Gastroesophageal sphincter (tissue), 4 donors: ENCODE measurements around the gene PIAS1. TPM values are rescaled to one million over a fixed set of nuclear protein-coding genes. Genes with fewer than 3 reads are reported as not detected.

ENCODE experiments used
- ATAC-seq: fragments of 150-250 bp; one replicate; pipeline ENCODE4 v1.9.1; 2016; ENCODE audit warnings: mild to moderate bottlenecking, moderate library complexity
- H3K27ac ChIP-seq, 4 donors: fragments of 200-600 bp; sonication (generic) in 3 of 4; 1 replicate in 3 of 4; 2 replicates in 1 of 4; pipeline ENCODE4 v1.5.1; 2016 to 2019
- H3K27me3 ChIP-seq: fragments of 200-600 bp; sonication (generic); one replicate; pipeline ENCODE4 v1.5.1; 2019
- H3K36me3 ChIP-seq, 2 donors: fragments of 200-600 bp; sonication (generic); one replicate each; pipeline ENCODE4 v1.5.1; 2019; ENCODE audit warnings: control low read depth in 1 of 2
- H3K4me1 ChIP-seq, 3 donors: fragments of 200-600 bp; sonication (generic); 1 replicate in 2 of 3; 2 replicates in 1 of 3; pipeline ENCODE4 v1.5.1; 2016 to 2019; ENCODE audit warnings: control low read depth in 2 of 3
- H3K4me3 ChIP-seq, 2 donors: fragments of 200-600 bp; sonication (generic); one replicate each; pipeline ENCODE4 v1.5.1; 2019; ENCODE audit warnings: mild to moderate bottlenecking in 1 of 2, moderate library complexity in 1 of 2
- H3K9me3 ChIP-seq, 3 donors: fragments of 200-600 bp; sonication (generic); one replicate each; pipeline ENCODE4 v1.5.1; 2017 to 2019; ENCODE audit warnings: control low read depth in 2 of 3
- CTCF ChIP-seq, 4 experiments: fragments of 200-600 bp in 2 of 4; fragments of 450-650 bp in 2 of 4; sonication (generic) in 1 of 4; IDR thresholded peaks; one replicate each; pipeline ENCODE4 v1.5.1; 2017 to 2019; ENCODE audit warnings: antibody characterized with exemption in 4 of 4, mild to moderate bottlenecking in 2 of 4, moderate library complexity in 2 of 4
- EP300 ChIP-seq: sonication (generic); formaldehyde crosslinking; IDR thresholded peaks from one replicate; pipeline ENCODE4 v1.6.1; 2017; ENCODE audit warnings: antibody characterized with exemption, mild to moderate bottlenecking
- POLR2A ChIP-seq, 2 donors: fragments of 450-650 bp; IDR thresholded peaks; one replicate each; pipeline ENCODE4 v1.6.1; 2017; ENCODE audit warnings: antibody characterized with exemption in 2 of 2, mild to moderate bottlenecking in 2 of 2, moderate library complexity in 1 of 2
- POLR2AphosphoS5 ChIP-seq: sonication (generic); formaldehyde crosslinking; IDR thresholded peaks from one replicate; pipeline ENCODE4 v1.6.1; 2017; ENCODE audit warnings: antibody characterized with exemption
- WGBS, 2 donors: methylation state at CpG; one replicate each; pipeline ENCODE4 v1.1.5; 2018; ENCODE audit warnings: low coverage in 1 of 2; 5-methylcytosine and 5-hydroxymethylcytosine counted together
- total RNA-seq, 4 donors: library from RNA; depleted of rRNA; stranded (reverse); fragments of >200 nt; gene quantifications; one replicate each; pipeline ENCODE4 v1.1.0, GENCODE V29; 2016

PIAS1 gene
- total RNA-seq, 4 donors from 2014 or later: 26.6 to 101 (median 48.9) TPM

DNA sequence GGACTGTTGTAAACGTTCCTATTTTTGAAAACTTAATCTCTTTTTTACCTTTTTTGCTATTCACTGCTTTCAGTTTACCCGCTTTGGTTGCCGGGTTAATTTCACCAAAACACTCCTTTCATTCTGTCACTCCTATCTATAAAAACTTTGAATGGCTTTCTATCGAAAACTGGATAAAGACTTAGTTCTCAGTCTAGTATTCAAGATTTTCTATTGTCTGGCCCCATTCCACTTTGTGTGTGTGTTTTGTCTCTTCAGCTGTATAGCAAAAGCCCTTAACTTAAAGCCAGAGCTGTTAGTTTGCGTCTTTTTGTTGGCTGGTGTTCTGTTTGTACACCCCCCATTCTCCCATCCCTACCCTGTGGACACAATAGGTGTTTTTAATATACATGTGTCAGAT, 7.5 kb downstream of the PIAS1 start:
- no peak overlapping the region for H3K27ac ChIP-seq
- no peak for TF ChIP-seq POLR2AphosphoS5
- TF ChIP-seq POLR2A (IDR thresholded peaks at IDR 0.05): no peak
- no peak for TF ChIP-seq CTCF (IDR thresholded peaks at IDR 0.05)
- TF ChIP-seq EP300: no peak
- no peaks in the 10 kb centered on the region for H3K27me3 ChIP-seq
- 79 to 81% methylated on average over 5 of the region's 5 CpGs for WGBS, 2 donors
- H3K4me1 ChIP-seq: peaks cover 10 to 91% (median 14%) of the 10 kb centered on the region in 3 donors
- no peak for ATAC-seq
- H3K9me3 ChIP-seq: no peaks in the 10 kb centered on the region
- H3K4me3 ChIP-seq: no peak overlapping the region
- peaks cover 0 to 5% of the 10 kb centered on the region in 2 donors for H3K36me3 ChIP-seq

- 64 to 89% methylated on average over 3 of the region's 3 CpGs for WGBS, 2 donors
- Histone ChIP-seq H3K4me1 (peaks cover 6 to 91% (median 14%) of the 10 kb centered on the region in 3 donors), H3K27me3 (no peaks in the 10 kb centered on the region), H3K4me3 (no peak overlapping the region), H3K36me3 (peaks cover 0 to 6% of the 10 kb centered on the region in 2 donors), H3K27ac (no peak overlapping the region), H3K9me3 (no peaks in the 10 kb centered on the region)
- no peak for TF ChIP-seq CTCF (IDR thresholded peaks at IDR 0.05)
- no peak for TF ChIP-seq POLR2A (IDR thresholded peaks at IDR 0.05)
- no peak for TF ChIP-seq EP300
- TF ChIP-seq POLR2AphosphoS5: no peak
- ATAC-seq: no peak
Observed at GRCh38 chr15:68062214-68062613, 8.1 kb downstream of the PIAS1 start.

DNA sequence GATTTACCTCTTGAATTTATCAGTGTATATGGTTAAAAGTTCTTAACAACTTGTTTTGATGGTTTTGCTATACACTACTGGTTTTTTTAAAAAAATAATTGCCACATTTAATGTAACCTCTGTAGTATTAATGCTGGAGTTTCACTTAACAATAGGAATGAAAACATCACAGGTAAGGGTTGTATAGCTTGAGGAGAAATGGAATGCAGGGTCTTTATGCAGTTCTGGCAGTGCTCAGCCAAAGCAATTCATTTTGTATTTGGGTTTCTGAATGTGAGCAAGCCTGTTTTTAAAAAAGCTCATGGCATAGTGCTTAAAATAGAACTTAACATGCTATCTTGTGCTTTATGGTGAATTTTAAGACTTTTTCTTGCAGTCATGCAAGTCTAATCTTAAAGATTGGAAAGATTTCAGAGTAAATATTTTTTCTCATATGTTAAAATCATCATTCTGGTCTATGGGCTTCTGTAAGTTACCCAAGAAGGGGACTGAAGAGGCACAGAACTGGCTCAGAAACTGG, 8.9 kb downstream of the PIAS1 start:
- Histone ChIP-seq H3K9me3 (no peaks in the 10 kb centered on the region), H3K36me3 (peaks cover 0 to 6% of the 10 kb centered on the region in 2 donors), H3K4me1 (peaks cover 6 to 83% (median 14%) of the 10 kb centered on the region in 3 donors), H3K27ac (no peak overlapping the region), H3K27me3 (no peaks in the 10 kb centered on the region), H3K4me3 (no peak overlapping the region)
- no peak for ATAC-seq
- TF ChIP-seq CTCF (IDR thresholded peaks at IDR 0.05): no peak
- TF ChIP-seq EP300: no peak

- no peak for ATAC-seq
- no peaks in the 10 kb centered on the region for H3K27me3 ChIP-seq
- no peak overlapping the region for H3K27ac ChIP-seq
- H3K4me3 ChIP-seq: no peak overlapping the region
- no peaks in the 10 kb centered on the region for H3K9me3 ChIP-seq
- WGBS, 2 donors: 78 to 87% methylated on average over 3 of the region's 3 CpGs
- H3K36me3 ChIP-seq: peaks cover 0 to 11% of the 10 kb centered on the region in 2 donors
- TF ChIP-seq POLR2AphosphoS5: no peak
- no peak for TF ChIP-seq CTCF (IDR thresholded peaks at IDR 0.05)
- no peak for TF ChIP-seq EP300
- TF ChIP-seq POLR2A (IDR thresholded peaks at IDR 0.05): no peak
- H3K4me1 ChIP-seq: peaks cover 6 to 78% (median 14%) of the 10 kb centered on the region in 3 donors
Observed at GRCh38 chr15:68063606-68064005, 9.5 kb downstream of the PIAS1 start.

DNA sequence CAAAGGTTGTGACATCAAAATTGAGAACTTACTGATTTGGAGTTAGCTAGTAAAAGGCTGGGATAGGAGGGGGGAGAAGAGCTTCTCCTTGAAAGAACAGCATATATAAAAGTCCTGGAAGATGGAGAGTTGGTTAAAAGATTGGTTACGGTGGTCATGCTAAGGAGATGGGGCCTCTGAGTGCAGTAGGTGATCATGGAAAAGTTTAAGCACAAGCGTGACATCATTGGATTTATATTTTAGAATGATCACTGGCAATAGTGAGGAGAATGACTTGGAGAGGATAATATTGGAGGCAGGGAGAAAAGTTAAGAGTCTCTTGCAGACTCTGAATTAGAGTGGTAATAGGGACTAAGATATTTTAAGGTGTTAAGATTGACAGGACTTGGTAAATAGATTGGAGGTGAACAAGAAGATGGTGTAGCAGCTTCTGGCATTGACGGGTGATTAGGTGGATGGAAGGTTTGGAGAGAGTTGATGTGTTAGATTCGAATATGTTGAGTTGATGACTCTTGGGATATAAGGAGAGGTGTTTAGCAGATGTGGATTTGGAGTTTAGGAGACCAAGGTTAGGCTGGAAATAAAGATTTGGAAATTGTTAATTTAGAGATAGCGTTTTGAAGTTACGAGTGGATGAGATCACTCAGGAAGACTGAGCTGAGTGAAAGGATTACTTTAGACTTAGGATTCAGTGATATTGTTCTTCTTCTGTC, 19.6 kb downstream of the PIAS1 start:
- Histone ChIP-seq H3K36me3 (no peaks in the 10 kb centered on the region), H3K27me3 (no peaks in the 10 kb centered on the region), H3K27ac (no peak overlapping the region), H3K9me3 (no peaks in the 10 kb centered on the region), H3K4me3 (no peak overlapping the region), H3K4me1 (peaks cover 5 to 65% (median 8%) of the 10 kb centered on the region in 3 donors)
- WGBS, 2 donors: 80 to 84% methylated on average over 6 of the region's 6 CpGs
- TF ChIP-seq POLR2AphosphoS5: no peak
- TF ChIP-seq POLR2A (IDR thresholded peaks at IDR 0.05): no peak
- no peak for TF ChIP-seq EP300
- no peak for TF ChIP-seq CTCF (IDR thresholded peaks at IDR 0.05)
- ATAC-seq: no peak
